ENCODE data around the gene SLC38A7.
"Not testable (repeated sequence)": the region's sequence is repeated elsewhere in the genome, so short reads cannot be mapped to it uniquely, and the experiment has no call there.

Gene SLC38A7

DNA sequence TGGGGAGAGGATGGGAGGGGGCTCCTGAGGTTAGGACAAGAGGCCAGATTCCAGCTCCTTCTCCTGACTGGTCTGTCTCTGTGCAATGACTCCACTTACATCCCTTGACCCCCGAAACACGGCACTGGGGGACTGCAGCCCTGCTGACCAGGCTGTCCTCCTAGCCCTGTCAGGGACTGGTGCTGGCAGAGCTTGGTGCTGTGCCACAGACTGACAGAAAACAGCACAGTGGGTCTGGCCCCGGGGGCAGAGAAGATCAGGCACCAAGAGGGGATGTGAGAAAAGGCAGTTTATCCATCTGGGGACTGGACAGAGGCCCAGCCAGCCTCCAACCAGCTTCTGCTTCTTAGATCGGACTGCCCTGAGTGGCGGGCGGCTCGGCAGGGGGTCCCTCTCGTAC is 19.4 kb downstream of the SLC38A7 start:
- no peak for DNase-seq (ENCODE audit: low spot score in 2 of 2)
- H3K9me3 Mint-ChIP-seq, result no peaks in the 10 kb centered on the region
- H3K36me3 Mint-ChIP-seq (ENCODE audit: insufficient read depth), result peaks cover 2% of the 10 kb centered on the region
- no peak overlapping the region for H3K4me3 Mint-ChIP-seq
- no peaks in the 10 kb centered on the region for H3K4me1 Mint-ChIP-seq
- ATAC-seq (replicated peaks; ENCODE audit: extremely low read depth, poor library complexity, severe bottlenecking), result no peak
- H3K27ac Mint-ChIP-seq (ENCODE audit: low read depth), result no peak overlapping the region
- no peaks in the 10 kb centered on the region for H3K27me3 Mint-ChIP-seq

DNA sequence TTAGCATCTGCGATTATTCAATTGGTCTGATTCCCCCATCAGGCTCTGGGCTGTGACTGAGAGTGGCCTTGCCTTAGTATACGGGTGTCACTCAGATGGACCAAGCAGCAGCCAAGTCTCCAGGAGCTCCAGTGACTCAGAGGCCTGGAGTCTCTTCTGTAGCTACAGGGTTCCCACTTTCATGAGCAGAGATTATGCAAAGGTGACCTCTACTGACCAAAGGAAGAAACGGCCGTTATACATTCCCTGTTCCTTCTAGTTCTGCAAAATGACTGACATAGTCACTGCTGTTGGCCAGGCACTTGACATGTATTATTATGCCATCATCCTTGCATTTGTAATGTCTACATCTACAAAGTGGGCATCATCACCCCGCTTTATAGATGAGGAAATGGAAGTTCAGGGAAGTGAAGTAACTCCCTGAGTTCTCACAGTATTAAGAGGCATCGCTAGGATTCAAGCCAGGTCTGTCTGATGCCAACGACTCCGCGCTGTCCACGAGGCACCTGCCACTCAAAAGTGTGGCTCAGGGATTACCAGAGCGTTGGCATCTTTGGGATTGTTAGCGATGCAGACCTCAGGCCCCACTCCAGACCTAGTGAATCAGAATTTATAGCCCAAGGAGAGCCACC is 23.3 kb downstream of the SLC38A7 start:
- H3K9me3 Mint-ChIP-seq, result no peaks in the 10 kb centered on the region
- H3K27me3 Mint-ChIP-seq, result no peaks in the 10 kb centered on the region
- H3K4me3 Mint-ChIP-seq, result no peak overlapping the region
- no peaks in the 10 kb centered on the region for H3K36me3 Mint-ChIP-seq (ENCODE audit: insufficient read depth)
- no peak for ATAC-seq (replicated peaks; ENCODE audit: extremely low read depth, poor library complexity, severe bottlenecking)
- no peak overlapping the region for H3K27ac Mint-ChIP-seq (ENCODE audit: low read depth)
- no peak for DNase-seq (ENCODE audit: low spot score in 2 of 2)
- H3K4me1 Mint-ChIP-seq, result no peaks in the 10 kb centered on the region

DNA sequence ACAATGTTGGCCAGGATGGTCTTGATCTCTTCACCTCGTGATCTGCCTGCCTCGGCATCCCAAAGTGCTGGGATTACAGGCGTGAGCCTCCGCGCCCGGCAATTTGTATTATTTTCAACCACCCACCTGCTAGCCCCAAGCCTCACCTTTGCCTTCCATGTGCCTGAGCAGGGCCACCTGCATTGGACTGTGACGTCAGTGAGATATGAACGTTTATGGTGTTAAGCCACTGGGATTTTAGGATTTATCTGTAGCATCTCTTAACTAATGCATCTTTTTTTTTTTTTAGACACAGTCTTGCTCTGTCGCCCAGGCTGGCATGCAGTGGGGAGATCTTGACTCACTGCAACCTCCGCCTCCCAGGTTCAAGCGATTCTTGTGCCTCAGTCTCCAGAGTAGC is 24.7 kb downstream of the SLC38A7 start:
- H3K27me3 Mint-ChIP-seq, H3K4me3 Mint-ChIP-seq, H3K4me1 Mint-ChIP-seq: not testable (repeated sequence)

DNA sequence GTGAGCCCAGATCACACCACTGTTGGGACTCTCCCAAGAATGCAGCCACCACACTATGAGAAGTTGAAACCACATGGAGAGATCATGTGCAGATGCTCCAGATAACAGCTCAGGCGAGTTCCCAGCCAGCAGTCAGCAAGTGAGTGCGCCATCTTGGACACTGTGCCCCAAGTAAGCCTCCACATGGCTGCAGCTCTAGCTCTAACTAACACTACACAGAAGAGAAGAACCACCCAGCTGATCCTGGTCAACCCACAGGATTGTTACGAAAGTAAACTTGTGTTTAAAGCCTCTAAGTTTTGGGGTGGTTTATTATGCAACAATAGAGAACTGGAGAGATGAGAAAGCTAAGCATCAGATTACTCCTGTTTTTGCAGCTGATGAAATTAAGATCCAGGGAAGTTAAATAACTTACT is 25.8 kb downstream of the SLC38A7 start:
- Mint-ChIP-seq H3K4me3 (no peak overlapping the region), H3K27ac (ENCODE audit: low read depth) (no peak overlapping the region), H3K4me1 (no peaks in the 10 kb centered on the region), H3K27me3 (peaks cover 9% of the 10 kb centered on the region), H3K9me3 (no peaks in the 10 kb centered on the region), H3K36me3 (ENCODE audit: insufficient read depth) (no peaks in the 10 kb centered on the region)
- ATAC-seq (replicated peaks; ENCODE audit: extremely low read depth, poor library complexity, severe bottlenecking) (no peak), DNase-seq (ENCODE audit: low spot score in 2 of 2) (no peak)

More for the DNA sequence above, 24.7 kb downstream of the SLC38A7 start:
- not testable (repeated sequence) for ATAC-seq (replicated peaks; ENCODE audit: extremely low read depth, poor library complexity, severe bottlenecking); H3K9me3 Mint-ChIP-seq; H3K36me3 Mint-ChIP-seq (ENCODE audit: insufficient read depth); H3K27ac Mint-ChIP-seq (ENCODE audit: low read depth); DNase-seq (ENCODE audit: low spot score in 2 of 2)

DNA sequence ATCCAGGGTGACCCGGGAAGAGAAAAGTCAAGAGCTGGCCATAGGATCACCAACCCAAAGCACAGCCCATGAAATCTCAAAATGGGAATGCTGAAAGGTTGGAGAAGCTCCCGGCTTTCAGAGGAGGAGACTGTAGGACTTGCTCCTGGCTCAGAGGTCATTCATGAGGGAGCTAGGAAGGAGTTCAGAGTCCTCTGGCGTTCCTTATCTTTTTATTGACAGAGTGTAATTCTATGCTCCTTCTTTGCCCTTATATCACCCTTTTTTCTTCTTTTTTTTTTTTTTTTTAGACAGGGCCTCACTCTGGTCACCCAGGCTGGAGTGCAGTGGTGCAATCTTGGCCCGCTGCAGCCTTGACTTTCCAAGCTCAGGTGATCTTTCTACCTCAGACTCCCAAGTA is 27.7 kb downstream of the SLC38A7 start:
- peaks cover 11% of the 10 kb centered on the region for H3K27me3 Mint-ChIP-seq
- no peak overlapping the region for H3K27ac Mint-ChIP-seq (ENCODE audit: low read depth)
- no peak overlapping the region for H3K4me3 Mint-ChIP-seq
- no peaks in the 10 kb centered on the region for H3K36me3 Mint-ChIP-seq (ENCODE audit: insufficient read depth)
- ATAC-seq (replicated peaks; ENCODE audit: extremely low read depth, poor library complexity, severe bottlenecking), result no peak
- no peaks in the 10 kb centered on the region for H3K9me3 Mint-ChIP-seq
- no peaks in the 10 kb centered on the region for H3K4me1 Mint-ChIP-seq
- DNase-seq (ENCODE audit: low spot score in 2 of 2), result no peak

DNA sequence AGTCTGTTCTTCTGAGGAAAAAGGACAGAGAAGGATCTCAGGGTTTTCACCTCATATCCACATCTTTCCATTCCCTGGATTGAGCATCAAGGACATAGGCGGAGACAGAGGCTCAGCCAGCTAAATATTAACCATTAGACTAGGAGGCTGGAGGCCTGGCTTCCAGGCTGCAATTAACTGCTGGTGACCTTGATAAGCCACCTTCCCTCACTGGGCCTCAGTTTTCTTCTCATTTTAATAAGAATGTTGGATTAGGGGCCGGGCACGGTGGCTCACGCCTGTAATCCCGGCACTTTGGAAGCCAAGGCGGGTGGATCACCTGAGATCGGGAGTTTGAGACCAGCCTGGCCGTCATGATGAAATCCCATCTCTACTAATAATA is 29.4 kb downstream of the SLC38A7 start:
- Mint-ChIP-seq H3K4me1 (no peaks in the 10 kb centered on the region), H3K9me3 (no peaks in the 10 kb centered on the region), H3K27ac (ENCODE audit: low read depth) (no peak overlapping the region), H3K36me3 (ENCODE audit: insufficient read depth) (no peaks in the 10 kb centered on the region), H3K27me3 (peaks cover 11% of the 10 kb centered on the region), H3K4me3 (no peak overlapping the region)
- DNase-seq (ENCODE audit: low spot score in 2 of 2) (no peak), ATAC-seq (replicated peaks; ENCODE audit: extremely low read depth, poor library complexity, severe bottlenecking) (no peak)

DNA sequence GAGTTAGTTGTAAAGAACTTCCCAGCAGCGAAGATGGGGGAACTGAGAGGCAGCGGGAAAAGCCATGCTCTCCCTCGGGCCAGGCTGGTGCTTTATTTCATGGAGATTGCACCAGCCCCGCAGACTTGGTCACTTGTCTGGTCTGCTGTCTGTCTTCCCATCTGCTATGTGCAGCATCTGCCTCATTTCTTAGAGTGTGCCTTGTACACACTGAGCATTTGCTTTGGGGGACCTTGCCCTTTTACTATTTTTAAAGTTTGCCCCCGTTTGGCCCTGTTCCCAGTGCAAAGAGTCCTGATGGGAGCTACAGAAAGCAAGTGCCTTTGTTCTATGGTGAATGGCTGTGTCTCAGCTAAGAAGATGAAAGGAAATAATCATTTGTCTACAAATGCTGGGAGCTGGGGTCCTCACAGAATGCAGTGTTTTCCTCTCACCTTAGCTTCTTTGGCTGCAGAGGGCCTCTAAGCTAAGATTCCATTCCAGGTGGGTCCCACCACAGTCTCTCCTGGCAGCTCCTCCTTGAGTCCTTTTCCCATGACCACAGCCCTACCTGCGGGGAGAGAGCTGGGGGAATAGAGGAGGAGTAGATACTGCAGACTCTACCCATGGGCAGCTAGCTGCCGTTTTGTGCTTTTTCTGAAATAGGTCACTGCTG is 29.9 kb downstream of the SLC38A7 start:
- DNase-seq (ENCODE audit: low spot score in 2 of 2), result no peak
- ATAC-seq (replicated peaks; ENCODE audit: extremely low read depth, poor library complexity, severe bottlenecking), result no peak
- Mint-ChIP-seq H3K36me3 (ENCODE audit: insufficient read depth) (no peaks in the 10 kb centered on the region), H3K9me3 (no peaks in the 10 kb centered on the region), H3K4me3 (no peak overlapping the region), H3K27me3 (peaks cover 11% of the 10 kb centered on the region), H3K4me1 (no peaks in the 10 kb centered on the region), H3K27ac (ENCODE audit: low read depth) (no peak overlapping the region)

DNA sequence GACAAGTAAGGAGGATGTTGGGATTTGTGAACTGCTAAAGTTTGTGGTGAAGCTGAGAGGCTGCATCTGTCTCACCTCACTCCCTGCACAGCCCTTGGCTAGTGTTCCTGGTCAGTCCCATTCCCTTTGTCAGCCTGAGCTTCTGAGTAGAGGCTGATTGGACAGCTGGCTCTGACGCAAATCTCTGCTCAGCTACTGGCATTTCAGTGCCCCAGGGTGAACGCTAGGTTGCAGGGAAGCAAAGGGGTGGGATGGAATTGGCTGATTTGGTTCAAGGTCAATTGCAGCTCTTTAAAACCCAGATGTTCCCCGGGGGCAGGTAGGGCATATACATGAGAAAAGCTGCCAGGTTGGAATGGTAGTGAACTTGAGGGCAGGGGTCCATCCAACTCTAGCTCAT is 31.8 kb downstream of the SLC38A7 start:
- DNase-seq (ENCODE audit: low spot score in 2 of 2), result no peak
- Mint-ChIP-seq H3K27ac (ENCODE audit: low read depth) (no peak overlapping the region), H3K27me3 (peaks cover 11% of the 10 kb centered on the region), H3K4me1 (no peaks in the 10 kb centered on the region), H3K9me3 (no peaks in the 10 kb centered on the region), H3K4me3 (no peak overlapping the region), H3K36me3 (ENCODE audit: insufficient read depth) (no peaks in the 10 kb centered on the region)
- ATAC-seq (replicated peaks; ENCODE audit: extremely low read depth, poor library complexity, severe bottlenecking), result no peak

DNA sequence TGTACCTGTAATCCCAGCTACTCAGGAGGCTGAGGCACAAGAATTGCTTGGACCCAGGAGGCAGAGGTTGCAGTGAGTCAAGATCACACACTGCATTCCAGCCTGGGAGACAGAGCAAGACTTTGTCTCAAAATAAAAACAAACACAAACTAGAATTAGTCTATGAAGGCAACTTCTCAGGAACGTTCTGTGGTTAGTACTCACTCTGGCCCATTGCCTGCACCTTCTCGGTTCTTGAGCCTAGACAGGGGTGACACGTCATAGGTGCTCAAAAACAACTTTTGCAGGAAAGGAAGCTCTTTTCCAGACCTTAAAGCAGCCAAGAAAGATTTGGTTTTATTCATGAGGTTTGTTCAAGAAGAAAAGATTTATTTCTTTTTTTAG is 32.6 kb downstream of the SLC38A7 start:
- DNase-seq (ENCODE audit: low spot score in 2 of 2) (no peak), ATAC-seq (replicated peaks; ENCODE audit: extremely low read depth, poor library complexity, severe bottlenecking) (no peak)
- peaks cover 11% of the 10 kb centered on the region for H3K27me3 Mint-ChIP-seq
- H3K27ac Mint-ChIP-seq (ENCODE audit: low read depth), result no peak overlapping the region
- no peaks in the 10 kb centered on the region for H3K9me3 Mint-ChIP-seq
- H3K36me3 Mint-ChIP-seq (ENCODE audit: insufficient read depth), result no peaks in the 10 kb centered on the region
- no peaks in the 10 kb centered on the region for H3K4me1 Mint-ChIP-seq
- no peak overlapping the region for H3K4me3 Mint-ChIP-seq

DNA sequence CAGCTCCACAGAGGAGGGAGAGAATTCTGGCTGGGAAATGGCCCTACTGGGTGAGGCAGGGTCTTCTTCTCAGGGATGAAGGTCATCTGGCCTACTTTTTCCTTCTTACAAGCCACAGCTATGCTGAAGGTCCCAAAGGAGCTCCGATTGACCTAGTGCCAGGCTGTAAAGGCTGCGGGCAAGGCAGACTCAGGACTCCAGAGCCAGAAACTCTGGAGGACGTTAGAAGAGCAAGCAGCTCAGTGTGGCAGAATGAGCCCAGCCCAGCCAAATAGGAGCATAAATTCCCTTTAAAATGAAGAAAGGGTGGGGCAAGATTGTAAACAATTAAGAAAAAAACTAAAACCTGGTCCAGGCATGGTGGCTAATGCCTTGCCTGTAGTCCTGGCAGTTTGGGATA is 34.9 kb downstream of the SLC38A7 start:
- ATAC-seq (replicated peaks; ENCODE audit: extremely low read depth, poor library complexity, severe bottlenecking) (no peak), DNase-seq (ENCODE audit: low spot score in 2 of 2) (no peak)
- no peak overlapping the region for H3K4me3 Mint-ChIP-seq
- no peaks in the 10 kb centered on the region for H3K4me1 Mint-ChIP-seq
- peaks cover 11% of the 10 kb centered on the region for H3K27me3 Mint-ChIP-seq
- H3K36me3 Mint-ChIP-seq (ENCODE audit: insufficient read depth), result no peaks in the 10 kb centered on the region
- H3K27ac Mint-ChIP-seq (ENCODE audit: low read depth), result no peak overlapping the region
- no peaks in the 10 kb centered on the region for H3K9me3 Mint-ChIP-seq

DNA sequence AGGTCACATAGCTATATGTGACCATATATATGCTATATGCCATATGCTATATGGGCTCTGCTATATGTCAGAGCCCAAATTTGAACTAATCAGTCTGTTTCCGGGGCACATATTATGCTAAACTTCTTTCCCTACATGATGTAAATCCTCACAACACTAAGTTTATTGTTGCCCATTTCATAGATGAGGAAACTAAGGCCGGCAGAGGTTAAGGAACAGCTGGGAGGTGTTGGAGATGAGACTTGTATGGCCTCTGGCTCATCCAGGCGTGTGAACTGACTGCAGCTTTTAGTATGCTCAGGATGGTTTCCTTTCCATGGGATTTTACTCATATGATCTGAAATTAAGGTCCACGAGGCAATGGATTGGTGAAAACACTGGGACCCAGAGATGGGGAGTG is 37.5 kb downstream of the SLC38A7 start:
- ATAC-seq (replicated peaks; ENCODE audit: extremely low read depth, poor library complexity, severe bottlenecking) (no peak), DNase-seq (ENCODE audit: low spot score in 2 of 2) (no peak)
- no peak overlapping the region for H3K4me3 Mint-ChIP-seq
- H3K36me3 Mint-ChIP-seq (ENCODE audit: insufficient read depth), result no peaks in the 10 kb centered on the region
- H3K9me3 Mint-ChIP-seq, result no peaks in the 10 kb centered on the region
- no peak overlapping the region for H3K27ac Mint-ChIP-seq (ENCODE audit: low read depth)
- no peaks in the 10 kb centered on the region for H3K27me3 Mint-ChIP-seq
- H3K4me1 Mint-ChIP-seq, result no peaks in the 10 kb centered on the region

DNA sequence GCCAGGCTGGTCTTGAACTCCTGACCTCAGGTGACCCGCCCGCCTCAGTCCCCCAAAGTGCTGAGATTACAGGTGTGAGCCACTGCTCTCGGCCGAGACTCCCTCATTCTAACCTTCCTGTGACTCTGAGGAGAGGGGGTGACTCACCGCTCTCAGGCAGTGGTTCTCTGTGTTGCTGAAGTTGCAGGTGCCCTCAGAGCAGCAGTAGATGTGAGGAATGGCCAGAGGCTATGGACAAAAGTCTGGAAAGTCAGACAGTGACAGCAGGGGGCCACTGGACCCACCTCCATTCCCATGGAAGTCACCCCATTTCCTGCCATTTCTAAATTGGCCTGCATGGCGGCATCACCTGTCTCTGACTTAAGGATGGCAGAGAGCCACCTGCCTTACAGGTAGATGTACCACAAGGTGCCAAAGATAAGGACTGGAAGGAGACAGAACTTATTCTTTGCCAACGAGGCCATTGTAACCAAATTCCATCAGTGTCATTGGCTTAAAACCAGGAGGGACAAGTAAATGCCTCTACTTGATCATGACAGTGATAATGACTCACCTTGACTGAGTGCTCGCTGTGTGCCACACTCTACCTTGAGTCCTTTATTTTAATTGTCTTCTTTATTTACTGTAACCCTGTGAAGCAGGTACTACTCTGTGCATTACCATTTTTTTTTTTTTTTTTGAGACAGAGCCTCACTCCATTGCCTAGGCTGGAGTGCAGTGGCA is 39.6 kb downstream of the SLC38A7 start:
- no peak for DNase-seq (ENCODE audit: low spot score in 2 of 2)
- peaks cover 5% of the 10 kb centered on the region for H3K27me3 Mint-ChIP-seq
- H3K36me3 Mint-ChIP-seq (ENCODE audit: insufficient read depth), result no peaks in the 10 kb centered on the region

DNA sequence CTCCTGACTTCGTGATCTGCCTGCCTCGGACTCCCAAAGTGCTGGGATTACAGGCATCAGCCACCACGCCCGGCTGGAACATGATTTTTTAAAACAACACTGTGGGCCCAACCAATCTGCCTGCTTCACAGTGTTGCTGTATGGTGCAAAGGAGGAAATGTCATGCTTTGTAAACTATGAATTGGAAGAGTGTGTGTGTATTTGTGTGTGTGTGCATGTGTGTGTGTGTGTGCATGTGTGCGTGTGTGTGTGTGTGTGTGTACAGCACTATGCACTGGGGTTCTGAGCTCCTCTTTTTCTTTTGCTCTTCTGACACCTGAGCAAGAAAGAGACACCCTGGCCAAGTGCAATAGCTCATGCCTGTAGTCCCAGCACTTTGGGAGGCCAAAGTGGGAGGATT is 40.5 kb downstream of the SLC38A7 start:
- DNase-seq (ENCODE audit: low spot score in 2 of 2) (no peak), ATAC-seq (replicated peaks; ENCODE audit: extremely low read depth, poor library complexity, severe bottlenecking) (no peak)
- peaks cover 13% of the 10 kb centered on the region for H3K27me3 Mint-ChIP-seq
- no peaks in the 10 kb centered on the region for H3K4me1 Mint-ChIP-seq
- no peak overlapping the region for H3K4me3 Mint-ChIP-seq
- H3K9me3 Mint-ChIP-seq, result no peaks in the 10 kb centered on the region
- no peaks in the 10 kb centered on the region for H3K36me3 Mint-ChIP-seq (ENCODE audit: insufficient read depth)
- no peak overlapping the region for H3K27ac Mint-ChIP-seq (ENCODE audit: low read depth)

More for the DNA sequence above, 39.6 kb downstream of the SLC38A7 start:
- Mint-ChIP-seq H3K27ac (ENCODE audit: low read depth) (no peak overlapping the region), H3K9me3 (no peaks in the 10 kb centered on the region), H3K4me1 (no peaks in the 10 kb centered on the region), H3K4me3 (no peak overlapping the region)
- no peak for ATAC-seq (replicated peaks; ENCODE audit: extremely low read depth, poor library complexity, severe bottlenecking)

Data from central memory CD8-positive, alpha-beta T cell (primary cell).